Kidney epithelial cell (primary cell): Measurements from ENCODE around the gene ACOT11. TPM values are rescaled to one million over a fixed set of nuclear protein-coding genes. Genes with fewer than 3 reads are reported as not detected.
"Not testable (repeated sequence)": the region's sequence is repeated elsewhere in the genome, so short reads cannot be mapped to it uniquely, and the experiment has no call there.

Experiments used
- DNase-seq: peaks from one replicate; pipeline ENCODE4 v3.0.0-alpha.2; 2010; ENCODE audit warnings: low read depth
- H3K27me3 ChIP-seq: 2 replicates; pipeline ENCODE4 v1.6.0; 2011; ENCODE audit warnings: low read length; ENCODE audit not compliant: control insufficient read depth, insufficient read depth
- H3K36me3 ChIP-seq: 2 replicates; pipeline ENCODE4 v1.5.1; 2011; ENCODE audit warnings: low read length; ENCODE audit not compliant: control insufficient read depth, insufficient read depth
- H3K4me3 ChIP-seq: 2 replicates; pipeline ENCODE4 v1.5.1; 2011; ENCODE audit warnings: low read depth, mild to moderate bottlenecking, control low read depth, low read length
- total RNA-seq: library from RNA; depleted of rRNA; stranded (reverse); fragments of >200 nt; gene quantifications from 2 replicates; pipeline ENCODE4 v1.2.3, GENCODE V29; 2015
- TF ChIP-seq, protein P1 (sequence below): IDR thresholded peaks from 2 replicates; pipeline ENCODE4 v1.5.1; 2011; ENCODE audit warnings: mild to moderate bottlenecking, moderate library complexity, low read length, control low read depth, inconsistent platforms; ENCODE audit not compliant: insufficient read depth, poor library complexity, severe bottlenecking

ACOT11 gene
- total RNA-seq, 1 donor from 2014 or later: 3.1 TPM

DNA sequence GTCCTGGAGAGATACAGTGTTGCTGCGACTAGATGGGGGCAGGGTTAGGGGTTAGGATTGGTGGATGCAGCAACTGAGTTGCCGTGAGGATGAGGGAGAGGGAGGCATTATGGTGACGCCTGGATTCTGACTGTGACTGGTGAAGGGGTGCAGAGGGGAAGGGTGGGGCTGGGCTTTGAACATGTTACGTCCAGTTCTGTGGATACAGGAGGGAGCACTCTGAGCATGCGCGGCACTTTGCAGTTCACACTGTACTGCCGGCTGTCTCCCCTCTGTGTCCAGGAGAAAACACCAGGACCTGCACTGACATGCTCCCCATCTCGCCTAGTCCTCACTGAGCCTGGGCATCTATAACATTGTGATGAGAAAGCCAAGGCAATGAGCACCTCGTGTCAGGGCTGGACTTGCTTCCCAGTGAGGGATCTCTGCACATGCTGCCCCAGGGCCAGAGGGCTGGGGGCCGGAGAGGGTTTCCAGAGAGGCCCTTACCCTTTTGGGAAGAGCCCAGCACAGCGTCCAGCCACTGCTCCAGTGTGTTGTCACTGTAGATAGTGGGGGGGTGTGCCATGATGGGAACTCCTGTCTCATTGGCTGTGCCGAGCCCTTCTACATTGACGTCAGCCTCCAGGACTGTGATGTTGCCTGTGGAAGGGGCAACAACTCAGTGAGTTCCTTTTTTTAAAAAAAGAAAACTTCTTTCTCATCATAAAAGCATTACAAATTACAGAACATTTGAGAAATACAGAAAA is 67.7 kb downstream of the ACOT11 start:
- Histone ChIP-seq H3K4me3 (no peak overlapping the region), H3K36me3 (no peaks in the 10 kb centered on the region), H3K27me3 (peaks cover 7% of the 10 kb centered on the region)
- TF ChIP-seq, protein P1, sequence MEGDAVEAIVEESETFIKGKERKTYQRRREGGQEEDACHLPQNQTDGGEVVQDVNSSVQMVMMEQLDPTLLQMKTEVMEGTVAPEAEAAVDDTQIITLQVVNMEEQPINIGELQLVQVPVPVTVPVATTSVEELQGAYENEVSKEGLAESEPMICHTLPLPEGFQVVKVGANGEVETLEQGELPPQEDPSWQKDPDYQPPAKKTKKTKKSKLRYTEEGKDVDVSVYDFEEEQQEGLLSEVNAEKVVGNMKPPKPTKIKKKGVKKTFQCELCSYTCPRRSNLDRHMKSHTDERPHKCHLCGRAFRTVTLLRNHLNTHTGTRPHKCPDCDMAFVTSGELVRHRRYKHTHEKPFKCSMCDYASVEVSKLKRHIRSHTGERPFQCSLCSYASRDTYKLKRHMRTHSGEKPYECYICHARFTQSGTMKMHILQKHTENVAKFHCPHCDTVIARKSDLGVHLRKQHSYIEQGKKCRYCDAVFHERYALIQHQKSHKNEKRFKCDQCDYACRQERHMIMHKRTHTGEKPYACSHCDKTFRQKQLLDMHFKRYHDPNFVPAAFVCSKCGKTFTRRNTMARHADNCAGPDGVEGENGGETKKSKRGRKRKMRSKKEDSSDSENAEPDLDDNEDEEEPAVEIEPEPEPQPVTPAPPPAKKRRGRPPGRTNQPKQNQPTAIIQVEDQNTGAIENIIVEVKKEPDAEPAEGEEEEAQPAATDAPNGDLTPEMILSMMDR: no peak
- DNase-seq: no peak

DNA sequence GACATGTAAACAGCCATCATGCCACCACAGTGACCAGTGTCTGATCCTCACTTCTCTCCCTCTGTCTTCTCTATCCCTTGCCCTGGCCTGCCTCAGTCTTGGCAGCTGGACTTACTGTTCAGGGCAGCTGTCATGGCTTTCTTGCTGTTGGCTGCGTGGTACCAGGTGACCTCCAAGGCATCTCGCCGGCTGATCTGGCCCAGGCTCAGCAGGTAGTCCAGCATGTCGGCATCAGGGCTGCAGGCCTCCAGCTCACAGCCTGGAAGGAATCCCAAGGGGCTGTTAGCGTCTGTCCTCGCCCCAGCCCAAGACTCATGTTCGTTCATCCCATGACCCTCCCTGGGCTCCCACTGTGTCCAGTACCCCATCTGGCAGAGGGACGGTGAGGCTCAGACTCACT is 71.7 kb downstream of the ACOT11 start:
- Histone ChIP-seq H3K36me3 (no peaks in the 10 kb centered on the region), H3K27me3 (peaks cover 7% of the 10 kb centered on the region), H3K4me3 (no peak overlapping the region)
- TF ChIP-seq, protein P1: no peak
- DNase-seq: no peak

DNA sequence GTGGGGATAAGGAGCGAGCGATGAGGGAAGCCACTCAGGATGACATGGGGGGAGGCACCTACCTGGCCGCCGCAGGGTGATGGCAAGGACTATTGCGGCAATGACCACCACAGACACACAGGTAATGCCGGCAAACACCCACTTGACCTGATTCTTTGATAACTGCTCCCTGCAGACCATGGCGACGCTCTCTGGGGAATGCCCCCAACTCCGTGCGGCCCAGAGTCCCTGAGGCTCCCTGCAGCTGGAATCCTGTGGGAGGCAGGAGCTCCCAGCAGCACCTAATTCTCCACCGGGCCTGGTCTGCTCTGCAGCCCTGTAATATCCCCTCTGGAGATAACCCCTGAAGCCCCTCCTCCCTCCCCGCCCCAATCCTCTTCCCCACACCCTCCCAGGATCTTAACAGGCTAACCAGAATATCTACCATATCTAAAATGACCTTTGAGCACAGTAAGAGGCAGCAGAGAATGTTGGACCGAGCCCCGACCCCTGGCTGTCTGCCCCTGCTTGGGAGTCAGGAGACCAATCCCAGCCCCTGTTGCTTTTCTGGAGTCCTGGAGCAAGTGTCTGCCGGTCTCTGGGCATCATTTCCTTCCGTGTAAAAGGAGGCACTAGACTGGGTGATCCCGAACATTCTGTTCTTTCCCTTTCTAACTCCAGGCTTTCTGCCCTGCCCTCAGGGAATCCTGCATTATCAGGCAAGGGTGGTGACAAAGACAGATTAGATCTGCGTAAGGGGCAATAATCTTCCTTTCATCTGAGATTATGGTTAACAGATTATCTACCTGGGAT is 75.4 kb downstream of the ACOT11 start, which contains the start of gene FAM151A:
Gene FAM151A (minus strand): TSS at position 310 of the 792 bp plus-strand sequence. CDS start 130 bp downstream, at position 180.
- H3K27me3 ChIP-seq: peaks cover 8% of the 10 kb centered on the region
- H3K36me3 ChIP-seq: no peaks in the 10 kb centered on the region
- TF ChIP-seq, protein P1: no peak
- no peak within 1 kb of the TSS for H3K4me3 ChIP-seq
- no peak for DNase-seq

DNA sequence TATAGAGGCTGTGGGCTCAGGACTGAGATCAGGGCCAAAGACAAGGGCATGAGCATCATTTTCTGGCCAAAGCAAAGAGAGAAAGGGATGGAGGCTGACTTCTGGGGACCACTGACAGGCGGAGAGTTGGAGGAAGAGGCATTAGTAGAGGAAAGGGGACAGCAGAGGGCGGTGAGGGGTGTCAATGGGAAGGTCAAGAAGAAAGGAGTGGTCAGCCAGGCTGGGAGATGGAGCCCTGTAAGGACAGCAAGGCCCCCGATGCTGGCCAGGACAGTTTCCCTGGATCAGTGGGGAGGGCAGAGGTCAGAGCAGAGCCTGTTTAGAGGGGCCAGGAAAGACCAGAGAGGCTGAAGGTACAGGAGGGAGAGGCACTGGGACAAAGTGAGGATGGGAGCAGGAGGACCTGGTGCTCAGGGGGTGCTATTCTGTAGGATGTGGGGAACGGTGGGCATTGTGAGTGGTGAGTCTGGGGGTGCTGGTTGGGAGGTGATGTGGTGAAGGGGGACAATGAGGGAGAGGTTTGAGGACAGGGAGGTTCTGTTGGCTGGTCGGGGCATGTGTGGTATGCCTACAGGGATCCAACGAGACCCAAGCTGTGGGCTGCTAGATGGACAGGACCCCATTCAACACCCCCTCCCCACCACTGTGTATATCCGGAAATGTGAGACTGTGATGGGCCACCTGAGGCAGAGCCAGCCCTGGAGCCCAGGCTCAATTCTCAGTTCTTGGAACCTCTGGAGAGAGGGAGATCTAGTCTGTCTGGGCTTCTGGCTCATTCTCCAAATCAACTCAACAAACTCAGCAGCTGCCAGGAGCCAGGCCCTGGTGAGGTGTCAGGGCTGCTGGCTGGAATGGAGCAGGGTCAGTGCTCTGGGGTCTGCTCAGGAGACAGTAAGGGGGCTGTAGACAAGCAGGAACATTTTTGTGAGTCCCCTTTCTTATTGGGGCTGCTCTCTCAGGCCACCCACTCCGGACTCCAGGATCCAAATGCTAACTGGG is 76.7 kb downstream of the ACOT11 start:
- Histone ChIP-seq H3K4me3 (no peak overlapping the region), H3K36me3 (no peaks in the 10 kb centered on the region), H3K27me3 (peaks cover 5% of the 10 kb centered on the region)
- DNase-seq: no peak
- TF ChIP-seq, protein P1: no peak

DNA sequence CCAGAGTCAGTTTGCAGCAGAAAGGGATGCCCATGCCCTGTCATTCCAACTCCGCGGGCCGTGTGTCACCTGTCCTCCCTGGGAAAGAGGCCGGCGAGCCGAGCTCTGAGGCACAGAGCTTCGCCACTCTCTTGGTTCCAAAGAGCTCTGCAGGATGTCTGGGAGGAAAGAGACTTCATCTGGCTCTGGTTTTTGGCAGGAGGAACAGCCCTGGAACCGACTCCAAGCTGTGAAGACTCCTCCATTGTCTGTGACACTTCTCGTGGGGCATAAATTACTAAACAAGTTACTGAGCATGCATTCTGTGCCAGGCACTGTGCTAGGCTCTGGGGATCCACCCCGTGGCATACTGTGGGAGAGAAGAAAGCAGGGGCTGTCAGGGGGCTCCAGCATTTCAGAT is 79.2 kb downstream of the ACOT11 start:
- Histone ChIP-seq H3K27me3 (peaks cover 2% of the 10 kb centered on the region), H3K36me3 (no peaks in the 10 kb centered on the region), H3K4me3 (no peak overlapping the region)
- TF ChIP-seq, protein P1: no peak
- DNase-seq: no peak

DNA sequence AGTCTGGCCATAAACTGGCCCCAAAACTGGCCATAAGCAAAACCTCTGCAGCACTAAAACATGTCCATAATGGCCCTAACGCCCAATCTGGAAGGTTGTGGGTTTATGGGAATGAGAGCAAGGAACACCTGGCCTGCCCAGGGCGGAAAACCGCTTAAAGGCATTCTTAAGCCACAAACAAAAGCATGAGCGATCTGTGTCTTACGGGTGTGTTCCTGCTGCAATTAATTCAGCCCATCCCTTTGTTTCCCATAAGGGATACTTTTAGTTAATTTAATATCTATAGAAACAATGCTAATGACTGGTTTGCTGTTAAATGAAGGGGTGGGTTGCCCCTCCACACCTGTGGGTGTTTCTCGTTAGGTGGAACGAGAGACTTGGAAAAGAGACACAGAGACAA is 87.8 kb downstream of the ACOT11 start:
- H3K4me3 ChIP-seq, H3K36me3 ChIP-seq, H3K27me3 ChIP-seq, DNase-seq: not testable (repeated sequence)

DNA sequence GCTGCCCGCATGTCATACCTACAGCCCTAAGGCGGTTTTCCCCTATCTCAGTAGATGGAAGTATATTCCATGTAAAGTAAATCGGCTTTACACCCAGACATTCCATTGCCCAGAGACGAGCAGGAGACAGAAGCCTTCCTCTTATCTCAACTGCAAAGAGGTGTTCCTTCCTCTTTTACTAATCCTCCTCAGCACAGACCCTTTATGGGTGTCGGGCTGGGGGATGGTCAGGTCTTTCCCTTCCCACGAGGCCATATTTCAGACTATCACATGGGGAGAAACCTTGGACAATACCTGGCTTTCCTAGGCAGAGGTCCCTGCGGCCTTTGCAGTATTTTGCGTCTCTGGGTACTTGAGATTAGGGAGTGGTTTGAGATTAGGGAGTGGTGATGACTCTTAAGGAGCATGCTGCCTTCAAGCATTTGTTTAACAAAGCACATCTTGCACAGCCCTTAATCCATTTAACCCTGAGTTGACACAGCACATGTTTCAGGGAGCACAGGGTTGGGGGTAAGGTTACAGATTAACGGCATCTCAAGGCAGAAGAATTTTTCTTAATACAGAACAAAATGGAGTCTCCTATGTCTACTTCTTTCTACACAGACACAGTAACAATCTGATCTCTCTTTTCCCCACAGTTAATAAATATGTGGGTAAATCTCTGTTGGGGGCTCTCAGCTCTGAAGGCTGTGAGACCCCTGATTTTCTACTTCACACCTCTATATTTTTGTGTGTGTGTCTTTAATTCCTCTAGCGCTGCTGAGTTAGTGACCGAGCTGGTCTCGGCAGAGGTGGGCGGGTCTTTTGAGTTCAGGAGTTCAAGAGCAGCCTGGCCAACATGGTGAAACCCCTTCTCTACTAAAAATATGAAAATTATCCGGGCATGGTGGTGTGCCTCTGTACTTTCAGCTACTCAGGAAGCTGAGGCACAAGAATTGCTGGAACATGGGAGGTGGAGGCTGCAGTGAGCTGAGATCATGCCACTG is 88.7 kb downstream of the ACOT11 start:
- not testable (repeated sequence) for H3K36me3 ChIP-seq, DNase-seq, H3K27me3 ChIP-seq, H3K4me3 ChIP-seq
